IPS-NIHi11 (cell line): ENCODE data around the gene UTS2R.
"Not testable (repeated sequence)": the region's sequence is repeated elsewhere in the genome, so short reads cannot be mapped to it uniquely, and the experiment has no call there.

Experiments
- DNase-seq: peaks from one replicate; pipeline ENCODE4 v3.0.0; 2012; ENCODE audit warnings: mixed read lengths, low spot score

Gene UTS2R

DNA sequence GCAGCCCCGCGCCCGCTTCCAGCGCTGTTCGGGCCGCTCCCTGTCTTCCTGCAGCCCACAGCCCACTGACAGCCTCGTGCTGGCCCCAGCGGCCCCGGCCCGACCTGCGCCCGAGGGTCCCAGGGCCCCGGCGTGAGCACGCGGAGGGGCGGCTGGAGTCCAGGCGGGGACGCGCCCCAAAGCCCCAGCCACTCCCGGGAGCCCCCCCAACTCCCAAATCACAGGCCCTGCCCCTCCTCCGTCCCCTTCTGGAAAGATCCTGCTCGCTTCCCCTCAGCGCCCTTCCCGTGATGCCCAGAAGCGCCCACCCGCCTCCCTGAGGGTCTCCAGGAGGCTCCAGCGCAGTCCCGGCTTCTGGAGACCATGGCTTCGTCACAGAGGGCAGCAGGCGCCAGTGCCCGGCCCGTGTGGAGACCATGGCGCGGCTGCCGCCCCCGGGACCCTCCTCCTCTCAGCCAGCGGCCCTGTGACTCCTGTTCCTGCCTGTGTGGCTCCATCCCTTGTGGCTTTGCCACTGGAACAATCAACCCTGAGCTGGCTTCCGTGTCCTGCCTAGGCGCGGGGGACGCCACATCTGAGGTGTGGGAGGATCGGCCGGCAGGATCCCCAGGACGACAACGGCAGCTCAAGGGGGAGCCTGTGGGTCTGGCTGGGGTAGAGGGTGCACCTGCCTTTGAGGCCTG lies 3.9 kb downstream of the UTS2R start:
- DNase-seq: no peak

GRCh38 chr17:82376042-82376730 lies 4.6 kb downstream of the UTS2R start:
- DNase-seq: peak; percentile 9

DNA sequence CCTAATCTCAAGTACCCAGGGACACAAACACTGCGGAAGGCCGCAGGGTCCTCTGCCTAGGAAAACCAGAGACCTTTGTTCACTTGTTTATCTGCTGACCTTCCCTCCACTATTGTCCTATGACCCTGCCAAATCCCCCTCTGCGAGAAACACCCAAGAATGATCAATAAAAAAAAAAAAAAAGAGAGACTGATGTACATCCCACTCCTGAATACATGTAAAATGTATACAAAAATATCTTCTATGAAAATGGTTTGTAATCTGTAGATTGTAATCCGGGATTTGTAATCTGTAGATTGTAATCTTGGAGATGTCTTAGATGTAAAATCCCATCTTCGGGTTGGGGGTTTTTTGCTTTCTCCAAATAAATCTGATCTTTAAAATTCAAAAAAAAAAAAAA lies 5.7 kb downstream of the UTS2R start:
- DNase-seq: not testable (repeated sequence)

- no peak for DNase-seq
These were observed 6.6 kb downstream of the UTS2R start for GRCh38 chr17:82377924-82378740.

DNA sequence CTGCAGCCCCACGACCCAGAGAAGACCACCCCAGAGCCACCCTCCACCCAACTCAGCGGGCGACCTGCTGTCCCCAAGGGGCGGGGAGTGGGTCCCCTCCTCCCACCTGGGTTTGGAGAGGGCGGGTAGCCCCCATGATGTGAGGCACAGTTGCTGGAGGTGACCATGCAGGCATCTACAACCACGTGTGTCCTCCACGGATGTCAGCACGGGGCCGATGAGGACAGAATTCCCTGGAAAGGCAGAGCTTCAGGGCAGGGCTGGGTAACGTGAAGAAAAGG lies 7.1 kb downstream of the UTS2R start:
- DNase-seq: no peak

GRCh38 chr17:82380860-82381702 lies 9.5 kb downstream of the UTS2R start:
- no peak for DNase-seq

DNA sequence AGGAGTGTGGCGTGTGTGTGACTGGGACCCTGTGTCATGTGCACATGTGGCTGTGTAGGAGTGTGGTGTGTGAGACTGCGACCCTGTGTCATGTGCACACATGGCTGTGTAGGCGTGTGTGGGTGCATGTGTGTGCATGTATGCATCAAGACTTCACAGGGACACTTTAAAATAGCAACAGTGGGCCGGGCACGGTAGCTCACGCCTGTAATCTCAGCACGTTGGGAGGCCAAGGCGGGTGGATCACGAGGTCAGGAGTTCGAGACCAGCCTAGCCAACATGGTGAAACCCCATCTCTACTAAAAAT lies 10.1 kb downstream of the UTS2R start:
- not testable (repeated sequence) for DNase-seq

DNA sequence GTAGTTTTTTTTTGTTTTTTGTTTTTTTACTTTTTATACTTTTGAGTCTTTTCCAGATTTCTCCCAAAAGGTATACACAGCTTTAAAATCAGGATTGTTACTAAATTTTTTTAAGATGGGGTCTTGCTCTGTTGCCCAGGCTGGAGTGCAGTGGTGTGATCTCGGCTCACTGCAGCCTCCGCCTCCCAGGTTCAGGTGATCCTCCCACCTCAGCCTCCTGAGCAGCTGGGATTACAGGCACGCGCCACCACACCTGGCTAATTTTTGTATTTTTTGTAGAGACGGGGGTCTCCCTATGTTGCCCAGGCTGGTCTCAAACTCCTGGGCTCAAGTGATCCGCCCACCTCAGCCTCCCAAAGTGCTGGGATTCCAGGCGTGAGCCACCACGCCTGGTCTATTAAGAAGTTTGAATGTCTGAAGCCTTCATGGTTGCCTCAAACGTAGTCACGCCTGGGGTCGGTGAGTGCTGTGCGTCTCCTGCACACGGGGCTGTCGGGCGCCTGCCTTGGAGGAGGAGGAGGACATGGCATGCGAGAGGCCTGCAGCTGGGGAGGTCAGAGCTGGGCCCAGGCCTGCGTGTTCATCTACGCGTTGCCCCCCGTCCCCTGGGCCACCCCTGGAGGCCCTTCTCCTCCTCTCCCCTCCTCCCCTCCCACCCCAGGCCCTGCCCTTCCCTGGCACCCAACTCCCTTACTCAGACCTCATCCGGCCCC lies 10.8 kb downstream of the UTS2R start:
- DNase-seq: not testable (repeated sequence)

DNA sequence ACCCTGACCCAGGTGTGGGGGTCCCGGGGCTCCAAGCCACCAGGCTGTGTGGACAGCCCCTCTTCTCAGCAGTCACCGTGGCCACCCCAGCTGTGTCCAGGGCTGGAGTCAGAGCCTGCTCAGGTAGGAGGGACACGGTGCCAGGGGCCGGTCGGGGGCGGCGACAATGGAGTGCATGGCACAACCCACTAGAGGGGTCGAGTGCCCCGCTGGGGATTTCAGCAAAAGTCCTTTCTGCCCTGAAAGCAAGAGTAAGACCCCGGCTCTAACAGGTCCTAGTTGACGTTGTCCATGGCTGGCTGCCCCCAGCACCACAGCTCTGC lies 11.3 kb downstream of the UTS2R start:
- no peak for DNase-seq

DNA sequence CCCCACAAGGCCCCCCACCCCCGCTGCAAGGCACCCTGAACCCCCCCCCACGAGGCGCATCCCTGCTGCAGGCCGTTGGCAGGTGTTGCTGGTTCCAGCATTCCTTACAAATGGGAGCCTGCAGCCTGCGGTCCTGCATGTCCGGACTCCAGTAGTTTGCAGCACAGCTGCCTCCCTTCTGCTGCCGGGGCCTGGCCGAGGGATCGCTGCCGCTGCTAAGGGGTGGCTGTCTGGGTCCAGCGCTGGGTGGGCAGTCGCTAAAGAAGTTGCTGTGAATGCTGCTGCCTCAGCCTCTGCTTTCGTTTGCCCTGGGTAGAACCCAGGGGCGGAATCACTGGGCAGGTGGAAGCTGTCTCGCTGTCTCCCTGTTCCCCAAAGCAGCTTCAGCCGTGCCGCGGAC lies 11.8 kb downstream of the UTS2R start:
- no peak for DNase-seq

DNA sequence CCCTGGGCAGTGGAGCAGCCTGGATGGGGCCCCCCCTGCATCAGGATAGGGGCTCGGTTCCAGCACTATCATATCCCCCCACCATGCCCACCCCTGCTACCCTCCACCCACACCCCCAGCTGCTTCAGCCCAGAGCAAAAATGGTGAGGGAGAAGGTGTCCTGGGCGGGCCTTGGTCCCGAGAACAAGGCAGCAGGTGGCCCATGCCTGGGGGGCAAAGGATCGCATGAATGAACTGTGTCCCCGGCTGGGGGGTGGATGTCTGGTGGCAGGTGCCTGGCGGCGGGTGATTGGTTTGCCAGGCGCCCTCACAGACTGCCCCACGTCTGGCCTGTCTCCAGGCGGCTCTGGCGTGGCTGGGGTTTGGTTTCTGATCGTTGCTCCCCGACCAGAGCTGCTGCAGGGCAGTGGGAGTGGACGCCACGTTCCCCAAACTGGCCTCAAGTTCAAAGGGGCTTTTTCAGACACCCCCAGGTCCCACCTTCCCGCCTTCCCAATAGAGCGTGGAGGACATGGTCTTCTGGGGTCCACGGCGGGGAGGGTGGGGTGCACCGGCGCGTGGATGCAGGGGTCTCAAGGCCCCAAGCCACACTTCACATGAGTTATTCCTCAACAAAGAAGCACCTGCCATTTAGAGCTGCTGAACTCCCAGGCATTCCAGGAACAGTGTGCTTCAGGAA lies 12.6 kb downstream of the UTS2R start:
- DNase-seq: no peak

DNA sequence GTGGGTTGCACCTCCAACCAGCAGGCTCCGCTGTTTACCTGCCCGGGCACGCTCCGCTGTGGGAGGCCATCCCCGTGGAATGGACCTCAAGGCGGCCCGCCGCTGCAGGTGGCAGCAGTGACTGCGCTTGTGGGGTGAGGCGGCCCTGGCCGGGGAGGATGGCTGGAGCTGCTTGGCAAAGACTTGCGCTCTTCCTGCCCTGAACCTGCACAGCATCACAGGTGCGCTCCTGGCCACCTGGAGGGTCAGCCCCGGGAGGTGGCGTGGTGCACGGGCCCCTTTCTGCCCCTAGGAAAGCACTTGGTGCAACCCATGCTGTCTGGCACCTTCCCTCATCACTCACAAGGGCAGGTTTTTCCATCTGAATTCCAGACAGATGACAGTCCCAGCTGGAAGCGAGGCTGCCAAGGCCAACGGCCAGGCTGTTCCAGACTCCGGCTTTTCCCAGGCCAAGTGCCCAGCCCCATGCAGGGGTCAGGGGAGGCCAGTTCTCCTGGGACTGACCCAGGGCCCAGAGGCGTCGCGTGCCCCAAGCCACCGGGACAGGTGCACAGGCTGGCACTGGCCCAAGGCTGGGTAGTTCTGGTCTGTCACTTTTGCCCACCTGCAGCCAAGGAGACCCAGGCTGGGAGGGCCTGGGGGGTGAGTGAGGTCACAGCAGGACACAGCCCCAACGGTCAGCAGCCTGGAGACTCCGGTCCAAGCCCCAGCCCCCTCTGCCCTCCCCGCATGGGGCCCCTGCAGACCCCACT lies 13.3 kb downstream of the UTS2R start:
- DNase-seq: peak; percentile 75

DNA sequence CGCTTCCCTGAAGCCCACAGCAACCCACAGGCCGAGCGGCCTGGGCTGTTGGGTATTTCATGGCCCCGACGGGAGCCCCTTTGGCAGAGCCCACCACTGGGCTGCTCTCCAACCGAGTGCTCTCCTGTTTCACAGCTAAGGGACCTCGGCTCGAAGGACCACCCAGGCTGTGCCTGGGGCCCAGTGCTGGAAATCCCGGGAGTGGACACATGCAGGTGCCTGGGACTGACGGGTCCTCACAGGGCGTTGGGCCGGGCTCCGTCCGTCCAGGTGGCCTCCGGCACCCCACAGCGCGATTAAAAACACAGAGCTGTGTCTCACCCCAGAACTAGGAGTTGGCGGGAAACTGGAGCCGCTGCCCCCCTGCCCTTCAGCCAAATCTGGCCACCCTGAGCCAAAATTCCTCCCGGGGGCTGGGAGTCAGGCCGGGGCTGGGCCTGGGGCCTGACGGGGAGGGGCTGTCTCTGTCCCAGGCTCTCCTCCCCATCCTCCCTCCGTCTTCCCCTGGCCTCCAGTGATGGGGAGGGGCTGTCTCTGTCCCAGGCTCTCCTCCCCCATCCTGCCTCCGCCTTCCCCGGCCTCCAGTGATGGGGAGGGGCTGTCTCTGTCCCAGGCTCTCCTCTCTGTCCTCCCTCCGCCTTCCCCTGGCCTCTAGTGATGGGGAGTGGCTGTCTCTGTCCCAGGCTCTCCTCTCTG lies 14.1 kb downstream of the UTS2R start:
- no peak for DNase-seq

GRCh38 chr17:82386255-82386831 lies 14.8 kb downstream of the UTS2R start:
- DNase-seq: no peak

- no peak for DNase-seq
These were observed 15.5 kb downstream of the UTS2R start for GRCh38 chr17:82386881-82387704.

DNA sequence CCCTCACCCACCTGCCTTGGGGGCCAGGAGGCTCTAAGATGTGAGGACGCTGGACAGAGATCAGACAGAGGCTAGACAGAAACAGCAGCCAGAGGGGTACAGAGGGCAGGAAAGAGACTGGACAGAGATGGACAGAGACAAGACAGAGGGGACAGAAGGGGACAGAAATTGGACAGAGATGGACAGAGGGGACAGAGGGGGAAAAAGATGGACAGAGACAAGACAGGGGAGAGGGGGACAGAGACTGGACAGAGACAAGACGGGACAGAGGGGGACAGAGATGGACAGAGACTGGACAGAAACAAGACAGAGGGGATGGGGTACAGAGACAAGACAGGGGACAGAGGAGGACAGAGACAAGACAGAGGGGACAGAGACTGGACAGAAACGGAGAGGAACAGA lies 16.1 kb downstream of the UTS2R start:
- no peak for DNase-seq

- peak; percentile 78 for DNase-seq
These were observed 16.8 kb downstream of the UTS2R start for GRCh38 chr17:82388223-82388921.

DNA sequence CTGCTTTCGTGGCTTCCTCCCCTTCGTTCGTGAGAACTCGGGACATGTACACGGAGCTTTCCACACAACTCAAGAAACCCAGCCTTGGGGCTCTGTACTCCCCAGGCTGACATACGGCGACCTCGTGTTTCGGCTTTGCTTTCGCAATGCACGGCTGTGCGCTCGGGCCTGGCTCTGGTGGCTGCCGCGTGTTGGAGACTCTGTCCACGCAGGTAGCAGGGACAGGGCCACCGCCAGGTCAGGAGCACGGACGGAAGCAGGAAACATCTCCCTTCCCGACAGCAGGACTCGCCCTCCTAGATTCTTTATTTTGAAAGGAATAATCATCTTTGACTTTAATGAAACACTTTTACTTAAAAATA lies 17.3 kb downstream of the UTS2R start:
- no peak for DNase-seq
